Hepatocyte (in vitro differentiated cells): Measurements from ENCODE around the gene DOCK1. TPM values are rescaled to one million over a fixed set of nuclear protein-coding genes. Genes with fewer than 3 reads are reported as not detected.

Experiments used
- DNase-seq: peaks from one replicate; pipeline ENCODE4 v3.0.0-alpha.2; 2016; ENCODE audit warnings: low spot score
- H2AFZ ChIP-seq: fragments of 200-600 bp; sonication (generic); 2 replicates; pipeline ENCODE4 v1.6.0; 2016; ENCODE audit warnings: antibody characterized with exemption, mild to moderate bottlenecking
- H3K27ac ChIP-seq: fragments of 200-600 bp; sonication (generic); 2 replicates; pipeline ENCODE4 v1.5.1; 2016; ENCODE audit warnings: mild to moderate bottlenecking
- H3K27me3 ChIP-seq: fragments of 200-600 bp; sonication (generic); 2 replicates; pipeline ENCODE4 v1.6.1; 2016
- H3K36me3 ChIP-seq: fragments of 200-600 bp; sonication (generic); replicated peaks from 2 replicates; pipeline ENCODE4 v1.5.1; 2016; ENCODE audit warnings: low read depth; ENCODE audit not compliant: insufficient read depth
- H3K4me1 ChIP-seq: fragments of 200-600 bp; sonication (generic); 2 replicates; pipeline ENCODE4 v1.5.1; 2016; ENCODE audit warnings: mild to moderate bottlenecking, moderate library complexity; ENCODE audit not compliant: insufficient read depth
- H3K4me2 ChIP-seq: fragments of 200-600 bp; sonication (generic); 2 replicates; pipeline ENCODE4 v1.6.0; 2016
- H3K4me3 ChIP-seq: fragments of 200-600 bp; sonication (generic); 2 replicates; pipeline ENCODE4 v1.5.1; 2016; ENCODE audit warnings: mild to moderate bottlenecking
- H3K79me2 ChIP-seq: fragments of 200-600 bp; sonication (generic); 2 replicates; pipeline ENCODE4 v1.6.0; 2017; ENCODE audit warnings: mild to moderate bottlenecking
- H3K9me2 ChIP-seq: fragments of 200-600 bp; sonication (generic); replicated peaks from 2 replicates; pipeline ENCODE4 v1.6.0; 2017; ENCODE audit warnings: mild to moderate bottlenecking; ENCODE audit not compliant: insufficient read depth
- H3K9me3 ChIP-seq: fragments of 200-600 bp; sonication (generic); 2 replicates; pipeline ENCODE4 v1.5.1; 2016; ENCODE audit warnings: low read depth, mild to moderate bottlenecking
- H4K20me1 ChIP-seq: fragments of 200-600 bp; sonication (generic); 2 replicates; pipeline ENCODE4 v1.6.0; 2016; ENCODE audit warnings: mild to moderate bottlenecking; ENCODE audit not compliant: insufficient read depth, poor library complexity, severe bottlenecking
- CTCF ChIP-seq: fragments of 200-600 bp; sonication (generic); IDR thresholded peaks from 2 replicates; pipeline ENCODE4 v1.5.1; 2016; ENCODE audit warnings: antibody characterized with exemption, mild to moderate bottlenecking; ENCODE audit not compliant: poor library complexity
- EZH2 ChIP-seq: fragments of 200-600 bp; sonication (generic); IDR thresholded peaks from 2 replicates; pipeline ENCODE4 v1.6.1; 2016; ENCODE audit warnings: antibody characterized with exemption, mild to moderate bottlenecking, borderline replicate concordance
- EZH2phosphoT487 ChIP-seq: fragments of 200-600 bp; sonication (generic); IDR thresholded peaks from one replicate; pipeline ENCODE4 v1.6.1; 2018; ENCODE audit warnings: antibody characterized with exemption, mild to moderate bottlenecking, low read depth, moderate library complexity; ENCODE audit not compliant: unreplicated experiment, severe bottlenecking
- WGBS: methylation state at CpG from one replicate; pipeline ENCODE4 v1.1.6; 2016; ENCODE audit warnings: low lambda C conversion rate; ENCODE audit errors: missing lambda C conversion rate; 5-methylcytosine and 5-hydroxymethylcytosine counted together
- polyA plus RNA-seq: library from polyadenylated mRNA; unstranded; fragments of >200 nt; fragmentation: Nextera tagmentation; extraction: Ambion mirVana; gene quantifications from 2 replicates; pipeline ENCODE4 v1.2.1, GENCODE V29; 2016
- total RNA-seq: library from RNA; depleted of rRNA; stranded (reverse); fragments of >200 nt; gene quantifications from 2 replicates; pipeline ENCODE4 v1.2.3, GENCODE V29; 2014

Gene DOCK1
- total and polyA plus RNA-seq, 2 experiments from 2014 or later: 16.0 to 55.5 TPM

- WGBS: 95% methylated on average over 4 of the region's 4 CpGs
- DNase-seq: no peak
- H3K27ac ChIP-seq: no peak overlapping the region
- H3K36me3 ChIP-seq: no peaks in the 10 kb centered on the region
- no peak overlapping the region for H3K4me3 ChIP-seq
- no peak for TF ChIP-seq EZH2
- TF ChIP-seq CTCF: no peak
- TF ChIP-seq EZH2phosphoT487: no peak
- no peak overlapping the region for H2AFZ ChIP-seq
- H4K20me1 ChIP-seq: peaks cover 44% of the 10 kb centered on the region
- H3K4me2 ChIP-seq: no peak overlapping the region
- no peaks in the 10 kb centered on the region for H3K4me1 ChIP-seq
- H3K79me2 ChIP-seq: peaks cover 83% of the 10 kb centered on the region
- no peaks in the 10 kb centered on the region for H3K9me2 ChIP-seq
- H3K9me3 ChIP-seq: no peaks in the 10 kb centered on the region
- no peaks in the 10 kb centered on the region for H3K27me3 ChIP-seq
Observed at GRCh38 chr10:126921162-126921561, 15.9 kb downstream of the DOCK1 start.

- H3K4me3 ChIP-seq: no peak overlapping the region
- no peak overlapping the region for H2AFZ ChIP-seq
- H3K4me2 ChIP-seq: no peak overlapping the region
- H3K4me1 ChIP-seq: no peaks in the 10 kb centered on the region
- WGBS: 95% methylated on average over 4 of the region's 4 CpGs
- no peaks in the 10 kb centered on the region for H3K36me3 ChIP-seq
- H4K20me1 ChIP-seq: peaks cover 38% of the 10 kb centered on the region
- H3K27me3 ChIP-seq: no peaks in the 10 kb centered on the region
- no peak overlapping the region for H3K27ac ChIP-seq
- no peak for TF ChIP-seq EZH2phosphoT487
- no peak for TF ChIP-seq CTCF
- TF ChIP-seq EZH2: no peak
- H3K9me2 ChIP-seq: no peaks in the 10 kb centered on the region
- no peaks in the 10 kb centered on the region for H3K9me3 ChIP-seq
- H3K79me2 ChIP-seq: peaks cover 82% of the 10 kb centered on the region
- no peak for DNase-seq
Observed at GRCh38 chr10:126921974-126922525, 16.8 kb downstream of the DOCK1 start.

- Histone ChIP-seq H3K36me3 (no peaks in the 10 kb centered on the region), H3K9me2 (no peaks in the 10 kb centered on the region), H3K4me3 (no peak overlapping the region), H3K4me1 (no peaks in the 10 kb centered on the region), H3K27ac (no peak overlapping the region), H3K9me3 (no peaks in the 10 kb centered on the region), H3K79me2 (peaks cover 83% of the 10 kb centered on the region), H3K4me2 (no peak overlapping the region), H2AFZ (no peak overlapping the region), H3K27me3 (no peaks in the 10 kb centered on the region), H4K20me1 (peaks cover 26% of the 10 kb centered on the region)
- no peak for TF ChIP-seq EZH2phosphoT487
- TF ChIP-seq CTCF: no peak
- TF ChIP-seq EZH2: no peak
- no peak for DNase-seq
- WGBS: 55% methylated on average over 6 of the region's 6 CpGs
Observed at GRCh38 chr10:126924180-126924914, 19.1 kb downstream of the DOCK1 start.
